Activated naive CD8-positive, alpha-beta T cell treated with anti-CD3 and anti-CD28 coated beads, Interleukin-2, amount 50 U/mL, for 16 hours (primary cell): ENCODE measurements around the gene THOC3.
"Not testable (repeated sequence)": the region's sequence is repeated elsewhere in the genome, so short reads cannot be mapped to it uniquely, and the experiment has no call there.

Source experiments
- DNase-seq: peaks from one replicate; pipeline ENCODE4 v3.0.0-alpha.2; 2020; ENCODE audit warnings: low read depth, low spot score

THOC3 gene

GRCh38 chr5:175940632-175941031 is 27.5 kb downstream of the THOC3 start:
- DNase-seq: not testable (repeated sequence)

GRCh38 chr5:175938489-175938888 is 29.6 kb downstream of the THOC3 start:
- not testable (repeated sequence) for DNase-seq

DNA sequence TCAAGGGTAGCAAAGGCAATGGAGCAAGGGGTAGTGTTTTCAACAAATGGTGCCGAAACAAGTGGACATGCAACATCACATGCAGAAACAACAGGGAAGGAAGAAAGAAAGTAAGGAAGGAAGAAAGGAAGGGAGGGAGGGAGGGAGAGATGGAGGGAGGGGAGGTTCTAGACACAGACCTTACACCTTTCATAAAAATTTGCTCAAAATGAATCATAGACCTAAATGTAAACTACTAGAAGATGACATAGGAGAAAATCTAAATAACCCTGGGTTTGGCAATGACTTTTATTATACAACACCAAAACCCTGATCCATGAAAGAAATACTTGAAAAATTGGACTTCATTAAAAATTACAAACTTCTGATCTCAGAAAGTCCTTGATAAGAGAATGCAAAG is 39.4 kb downstream of the THOC3 start:
- DNase-seq: not testable (repeated sequence)

DNA sequence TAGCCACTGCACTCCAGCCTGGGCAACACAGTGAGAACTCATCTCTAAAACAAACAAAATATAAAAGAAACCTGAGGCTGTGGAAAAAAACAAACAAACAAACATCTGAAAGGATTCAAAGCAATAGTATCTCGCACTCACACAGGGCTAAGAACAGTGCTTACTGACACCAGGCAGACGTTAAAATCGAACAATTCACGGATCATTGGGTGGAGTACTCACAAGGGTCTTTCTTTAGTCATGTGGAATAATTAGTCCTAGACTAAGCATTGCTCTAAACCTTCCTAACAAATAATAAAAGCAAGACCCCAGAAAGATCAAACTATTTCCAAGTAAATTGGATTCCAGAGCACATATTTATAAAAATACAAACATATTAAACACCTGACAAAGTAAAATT is 43.0 kb downstream of the THOC3 start:
- DNase-seq: not testable (repeated sequence)

GRCh38 chr5:175922192-175922885 is 45.8 kb downstream of the THOC3 start:
- DNase-seq: no peak

DNA sequence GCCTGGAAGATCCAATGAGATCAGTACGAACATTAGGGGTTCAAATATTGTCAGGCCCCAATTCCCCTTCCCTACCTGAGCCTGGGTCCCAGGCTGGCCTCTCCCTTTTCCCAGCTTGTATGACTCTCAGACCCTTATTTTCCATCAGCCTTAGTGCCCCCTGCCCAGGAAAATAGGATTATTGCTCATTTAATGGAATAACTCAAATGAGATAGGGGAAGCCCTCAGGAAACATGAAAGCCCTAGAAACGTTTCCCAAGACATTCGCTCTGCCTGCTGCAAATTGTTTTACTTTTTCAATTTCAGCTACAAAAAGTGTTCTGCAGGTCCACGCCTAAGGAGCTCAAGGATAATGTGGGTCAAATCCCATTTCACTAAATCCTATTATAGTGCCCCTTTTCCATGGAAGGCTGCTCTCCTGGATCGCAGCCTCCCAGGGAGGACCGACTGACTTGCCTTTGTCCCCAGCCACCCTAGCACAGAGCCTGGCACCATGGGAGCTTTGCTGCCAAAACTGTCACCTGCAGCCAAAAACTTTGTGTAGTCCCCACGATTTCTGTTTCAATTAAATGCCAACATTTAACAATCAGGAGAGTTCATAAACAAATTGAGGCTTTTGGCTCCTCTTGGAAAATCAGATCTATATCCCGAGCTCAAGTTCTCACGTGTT is 46.9 kb downstream of the THOC3 start:
- DNase-seq: no peak

GRCh38 chr5:175920231-175920811 is 47.8 kb downstream of the THOC3 start:
- DNase-seq: no peak

- DNase-seq: not testable (repeated sequence)
Measured at GRCh38 chr5:175915066-175916037, 52.8 kb downstream of the THOC3 start.

DNA sequence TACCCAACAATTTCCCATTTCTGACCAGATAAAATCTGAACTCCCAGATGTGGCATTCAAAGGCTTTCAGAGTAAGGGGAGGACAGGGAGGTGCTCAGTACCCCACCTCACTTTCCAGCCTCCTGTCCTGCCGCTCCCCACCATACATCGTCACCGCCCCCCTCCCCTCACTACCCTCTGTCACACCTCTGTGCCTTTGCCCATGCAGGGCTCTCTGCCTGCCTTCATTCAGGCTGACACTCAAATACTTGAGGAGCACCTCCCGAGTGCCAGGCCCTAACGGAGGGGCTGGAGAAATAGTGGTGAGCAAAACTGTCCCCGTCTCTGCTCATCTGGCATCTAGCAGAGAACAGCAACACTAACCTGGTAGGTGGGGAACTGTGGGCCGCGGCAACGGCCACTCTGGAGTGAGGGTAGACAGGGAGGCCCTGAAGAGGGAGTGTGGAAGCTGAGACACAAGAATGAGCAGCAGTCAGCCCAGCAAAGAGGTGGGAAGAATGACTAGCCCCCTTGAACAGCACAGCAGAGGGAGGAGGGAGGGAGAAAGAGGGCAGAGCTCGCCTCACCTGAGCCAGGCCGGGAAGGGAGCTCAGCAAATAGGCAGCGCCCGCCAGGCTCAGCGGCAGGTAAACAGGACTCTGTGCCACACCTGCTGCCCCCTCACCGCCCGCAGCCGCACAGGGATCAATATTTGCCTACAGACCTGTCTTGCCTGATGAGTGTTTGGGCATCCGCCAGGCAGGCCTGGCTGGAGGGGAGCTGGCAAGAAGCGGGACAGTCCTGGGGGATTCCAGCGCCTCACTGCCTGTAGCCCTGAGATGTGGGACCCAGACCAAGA is 54.1 kb downstream of the THOC3 start:
- not testable (repeated sequence) for DNase-seq

- not testable (repeated sequence) for DNase-seq
Measured at GRCh38 chr5:175910072-175910471, 58.0 kb downstream of the THOC3 start.
